ENCODE data around the gene TTC28. TPM values are rescaled to one million over a fixed set of nuclear protein-coding genes. Genes with fewer than 3 reads are reported as not detected.

Gene TTC28
- total RNA-seq, 1 donor from 2014 or later, result 65.4 TPM

DNA sequence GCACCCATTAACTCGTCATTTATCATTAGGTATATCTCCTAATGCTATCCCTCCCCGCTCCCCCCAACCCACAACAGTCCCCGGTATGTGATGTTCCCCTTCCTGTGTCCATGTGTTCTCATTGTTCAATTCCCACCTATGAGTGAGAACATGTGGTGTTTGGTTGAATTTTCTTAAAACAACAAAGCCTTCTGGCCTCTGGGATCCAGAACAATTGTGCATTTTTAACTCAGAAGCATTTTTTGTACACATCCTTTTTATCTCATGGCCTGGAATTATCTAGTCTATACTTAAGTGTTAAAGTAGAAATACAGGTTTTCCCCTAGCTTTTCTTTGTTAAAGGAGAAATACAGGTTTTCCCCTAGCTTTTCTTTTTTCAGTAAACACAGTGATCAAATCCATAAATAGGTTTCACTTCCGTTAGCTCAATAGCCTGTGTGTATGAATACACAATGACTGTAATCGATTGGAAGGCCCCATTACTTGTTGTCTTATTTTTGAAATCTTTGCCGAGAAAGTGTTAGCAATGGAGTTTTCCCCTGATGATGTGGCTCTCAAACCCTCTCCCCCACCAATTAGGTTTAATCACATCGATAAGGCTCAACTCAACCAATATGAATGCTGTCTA lies 635.0 kb downstream of the TTC28 start:
- Mint-ChIP-seq H3K27me3 (ENCODE audit: low read depth) (no peaks in the 10 kb centered on the region), H3K4me1 (peaks cover 4% of the 10 kb centered on the region), H3K9me3 (peaks cover 10% of the 10 kb centered on the region), H3K36me3 (ENCODE audit: low read depth) (peaks cover 13% of the 10 kb centered on the region), H3K27ac (ENCODE audit: unreplicated experiment) (peak overlapping the region; percentile 39), H3K4me3 (no peak overlapping the region)
- no peak for DNase-seq (ENCODE audit: low read depth, low spot score)
- TF ChIP-seq, protein P1, sequence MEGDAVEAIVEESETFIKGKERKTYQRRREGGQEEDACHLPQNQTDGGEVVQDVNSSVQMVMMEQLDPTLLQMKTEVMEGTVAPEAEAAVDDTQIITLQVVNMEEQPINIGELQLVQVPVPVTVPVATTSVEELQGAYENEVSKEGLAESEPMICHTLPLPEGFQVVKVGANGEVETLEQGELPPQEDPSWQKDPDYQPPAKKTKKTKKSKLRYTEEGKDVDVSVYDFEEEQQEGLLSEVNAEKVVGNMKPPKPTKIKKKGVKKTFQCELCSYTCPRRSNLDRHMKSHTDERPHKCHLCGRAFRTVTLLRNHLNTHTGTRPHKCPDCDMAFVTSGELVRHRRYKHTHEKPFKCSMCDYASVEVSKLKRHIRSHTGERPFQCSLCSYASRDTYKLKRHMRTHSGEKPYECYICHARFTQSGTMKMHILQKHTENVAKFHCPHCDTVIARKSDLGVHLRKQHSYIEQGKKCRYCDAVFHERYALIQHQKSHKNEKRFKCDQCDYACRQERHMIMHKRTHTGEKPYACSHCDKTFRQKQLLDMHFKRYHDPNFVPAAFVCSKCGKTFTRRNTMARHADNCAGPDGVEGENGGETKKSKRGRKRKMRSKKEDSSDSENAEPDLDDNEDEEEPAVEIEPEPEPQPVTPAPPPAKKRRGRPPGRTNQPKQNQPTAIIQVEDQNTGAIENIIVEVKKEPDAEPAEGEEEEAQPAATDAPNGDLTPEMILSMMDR (conservative IDR thresholded peaks at IDR 0.05), result no peak

DNA sequence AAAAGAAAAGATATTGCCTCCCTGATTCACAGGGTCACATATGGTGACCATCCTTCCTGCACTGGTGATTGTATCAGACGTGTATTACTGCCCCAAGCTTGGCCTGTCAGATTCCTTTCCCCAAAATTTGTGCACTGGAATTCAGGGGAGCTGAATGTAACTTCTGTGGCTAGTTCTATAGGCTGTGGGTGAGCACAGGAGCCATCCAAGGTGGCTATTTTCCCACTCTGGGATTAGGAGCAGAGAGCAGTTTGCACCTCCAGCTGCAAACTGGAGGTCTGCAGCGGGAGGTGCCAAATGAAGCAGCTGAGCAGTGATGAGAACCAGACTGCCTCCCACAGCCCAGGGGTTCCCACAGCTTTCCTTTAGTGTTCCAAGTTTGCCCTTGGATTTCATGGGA lies 636.4 kb downstream of the TTC28 start:
- no peak overlapping the region for H3K27ac Mint-ChIP-seq (ENCODE audit: unreplicated experiment)
- DNase-seq (ENCODE audit: low read depth, low spot score), result no peak
- H3K9me3 Mint-ChIP-seq, result peaks cover 10% of the 10 kb centered on the region
- no peaks in the 10 kb centered on the region for H3K27me3 Mint-ChIP-seq (ENCODE audit: low read depth)
- H3K4me3 Mint-ChIP-seq, result no peak overlapping the region
- peaks cover 4% of the 10 kb centered on the region for H3K4me1 Mint-ChIP-seq
- TF ChIP-seq, protein P1 (conservative IDR thresholded peaks at IDR 0.05), result no peak
- H3K36me3 Mint-ChIP-seq (ENCODE audit: low read depth), result peaks cover 13% of the 10 kb centered on the region

DNA sequence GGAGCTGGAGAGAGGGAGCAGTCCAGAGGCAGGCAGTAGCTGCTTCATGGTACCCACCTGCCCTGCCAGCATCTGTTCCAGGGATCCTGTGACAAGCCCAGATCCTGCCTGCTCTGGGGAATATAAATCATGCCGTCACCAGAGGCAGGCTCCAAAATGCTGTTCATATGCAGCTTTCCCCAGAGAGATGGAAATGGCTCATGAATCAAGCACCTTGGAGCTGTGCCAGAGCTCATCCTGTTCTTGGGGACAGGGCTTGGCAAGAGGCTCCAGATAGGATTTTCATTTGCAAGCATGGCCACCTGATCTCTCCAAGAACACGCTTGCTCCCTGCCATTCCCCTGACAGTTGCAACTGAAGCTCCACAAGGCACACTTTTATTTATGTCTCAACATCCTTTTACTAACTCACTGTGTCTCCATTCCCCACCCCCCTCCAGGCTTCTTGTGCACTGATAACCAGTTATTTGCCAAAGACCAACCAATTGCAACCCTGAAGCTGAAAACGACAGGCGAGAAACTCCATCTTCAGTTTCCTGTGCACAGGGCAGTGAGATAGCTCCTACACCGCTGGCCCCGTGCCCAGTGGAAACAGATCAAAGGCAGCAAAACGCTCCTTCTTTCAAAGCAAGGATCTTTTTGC lies 644.8 kb downstream of the TTC28 start:
- H3K4me1 Mint-ChIP-seq, result peaks cover 33% of the 10 kb centered on the region
- H3K4me3 Mint-ChIP-seq, result no peak overlapping the region
- TF ChIP-seq, protein P1 (conservative IDR thresholded peaks at IDR 0.05), result no peak
- H3K27ac Mint-ChIP-seq (ENCODE audit: unreplicated experiment), result no peak overlapping the region
- peaks cover 8% of the 10 kb centered on the region for H3K36me3 Mint-ChIP-seq (ENCODE audit: low read depth)
- DNase-seq (ENCODE audit: low read depth, low spot score), result no peak
- H3K27me3 Mint-ChIP-seq (ENCODE audit: low read depth), result no peaks in the 10 kb centered on the region
- peaks cover 2% of the 10 kb centered on the region for H3K9me3 Mint-ChIP-seq

DNA sequence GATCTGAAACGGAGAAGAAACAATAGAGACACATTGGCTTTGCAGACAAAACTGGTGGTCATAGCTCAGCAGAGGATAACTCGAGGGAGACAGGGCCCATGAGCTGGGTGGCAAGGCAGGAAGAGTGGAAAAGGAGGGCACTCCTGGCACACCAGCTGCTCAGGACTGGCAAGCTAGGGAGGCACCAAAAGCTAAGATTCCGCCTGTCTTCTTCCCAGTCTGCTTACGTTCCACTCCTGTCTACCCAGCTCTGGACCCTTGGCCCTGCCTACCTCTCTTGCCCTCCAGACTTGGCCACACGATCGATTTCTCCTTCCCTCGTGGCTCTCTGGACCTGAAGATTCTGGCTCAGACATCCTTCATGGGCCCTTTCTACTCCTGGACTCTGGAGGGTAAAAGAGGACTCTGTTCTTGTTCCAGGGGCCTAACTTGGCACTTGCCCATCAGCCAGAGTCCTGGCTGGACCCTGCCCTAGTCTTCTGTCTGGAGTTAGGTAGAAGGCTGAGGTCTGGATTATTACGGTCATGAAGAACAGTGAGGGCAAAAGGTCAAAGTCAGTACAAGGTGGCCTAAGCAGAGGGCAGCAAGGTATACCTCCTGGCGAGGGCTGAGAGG lies 645.4 kb downstream of the TTC28 start:
- no peak for DNase-seq (ENCODE audit: low read depth, low spot score)
- H3K27me3 Mint-ChIP-seq (ENCODE audit: low read depth), result no peaks in the 10 kb centered on the region
- peaks cover 39% of the 10 kb centered on the region for H3K4me1 Mint-ChIP-seq

DNA sequence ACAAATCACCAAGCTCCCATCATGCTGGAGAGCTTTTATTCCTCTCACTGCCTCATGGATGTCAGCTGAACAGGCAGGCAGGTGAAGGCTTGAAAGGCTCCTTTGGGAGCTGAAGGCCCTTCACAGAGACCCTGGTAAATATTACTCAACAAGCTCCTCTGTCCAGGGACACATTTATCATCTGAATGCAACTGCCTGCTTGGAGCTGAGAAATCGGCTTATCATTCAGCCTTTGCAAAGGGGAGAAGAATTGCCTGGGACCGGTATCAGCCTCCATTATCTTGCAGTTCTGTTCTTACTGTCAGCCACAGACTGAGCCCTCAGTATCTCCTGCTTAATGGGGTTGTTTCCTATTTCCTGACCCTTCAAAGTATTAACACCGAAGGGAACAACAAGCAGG lies 646.8 kb downstream of the TTC28 start:
- Mint-ChIP-seq H3K36me3 (ENCODE audit: low read depth) (peaks cover 6% of the 10 kb centered on the region), H3K9me3 (peaks cover 2% of the 10 kb centered on the region), H3K4me1 (peaks cover 52% of the 10 kb centered on the region), H3K4me3 (no peak overlapping the region), H3K27me3 (ENCODE audit: low read depth) (no peaks in the 10 kb centered on the region), H3K27ac (ENCODE audit: unreplicated experiment) (no peak overlapping the region)
- TF ChIP-seq, protein P1 (conservative IDR thresholded peaks at IDR 0.05), result no peak
- DNase-seq (ENCODE audit: low read depth, low spot score), result no peak

More for the DNA sequence above, 645.4 kb downstream of the TTC28 start:
- TF ChIP-seq, protein P1 (conservative IDR thresholded peaks at IDR 0.05), result no peak
- no peak overlapping the region for H3K27ac Mint-ChIP-seq (ENCODE audit: unreplicated experiment)
- H3K4me3 Mint-ChIP-seq, result no peak overlapping the region
- H3K9me3 Mint-ChIP-seq, result peaks cover 2% of the 10 kb centered on the region
- peaks cover 8% of the 10 kb centered on the region for H3K36me3 Mint-ChIP-seq (ENCODE audit: low read depth)
